Measurements from ENCODE around the gene TRMT44. TPM values are rescaled to one million over a fixed set of nuclear protein-coding genes. Genes with fewer than 3 reads are reported as not detected.
A peak's percentile ranks its signal among the peaks of the same experiment; 100 is the strongest.
"Not testable (repeated sequence)": the region's sequence is repeated elsewhere in the genome, so short reads cannot be mapped to it uniquely, and the experiment has no call there.

TRMT44 gene
- total and polyA plus RNA-seq, 12 donors: 4.5 to 10.2 (median 7.9) TPM

DNA sequence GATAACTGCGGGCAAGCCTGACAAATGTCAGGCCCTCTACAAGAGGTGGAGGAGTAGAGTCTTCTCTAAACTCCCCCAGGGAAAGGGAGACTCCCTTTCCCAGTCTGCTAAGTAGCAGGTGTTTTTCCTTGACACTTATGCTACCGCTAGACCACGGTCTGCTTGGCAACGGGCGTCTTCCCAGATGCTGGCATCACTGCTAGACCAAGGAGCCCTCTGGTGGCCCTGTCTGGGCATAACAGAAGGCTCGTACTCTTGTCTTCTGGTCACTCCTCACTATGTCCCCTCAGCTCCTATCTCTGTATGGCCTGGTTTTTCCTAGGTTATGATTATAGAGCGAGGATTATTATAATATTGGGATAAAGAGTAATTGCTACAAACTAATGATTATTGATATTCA, 33.7 kb upstream of the TRMT44 start:
- Histone ChIP-seq H3K36me3 (peaks cover 0 to 77% (median 4%) of the 10 kb centered on the region in 9 donors), H3K4me1 (peaks cover 8 to 57% (median 30%) of the 10 kb centered on the region in 9 donors)
- not testable (repeated sequence) for ATAC-seq, H3K27ac ChIP-seq, H3K4me3 ChIP-seq, DNase-seq, H3K9me3 ChIP-seq, H3K27me3 ChIP-seq
- intact Hi-C loops (cut with DNase I): loop anchor here in 4 of 10 donors (5.0 to 10.0 kb wide), 6 partner anchors 82 to 235 kb away; no protein-coding TSS in a partner anchor
- peak in 7 of 9 donors; percentile 53 to 59 (median 54) for TF ChIP-seq CTCF (IDR thresholded peaks at IDR 0.05)
- 66 to 67% methylated on average over 7 of the region's 7 CpGs for WGBS, 2 donors

GRCh38 chr4:8407316-8407715, 33.3 kb upstream of the TRMT44 start:
- no peak for DNase-seq
- WGBS, 2 donors: 97 to 98% methylated on average over 14 of the region's 14 CpGs
- intact Hi-C loops (cut with DNase I): loop anchor here in 4 of 10 donors (5.0 to 10.0 kb wide), 6 partner anchors 83 to 235 kb away; no protein-coding TSS in a partner anchor
- Histone ChIP-seq H3K4me3 (no peak overlapping the region), H3K27me3 (no peaks in the 10 kb centered on the region), H3K9me3 (peaks cover 0 to 3% (median 0%) of the 10 kb centered on the region in 11 donors), H3K36me3 (peaks cover 0 to 77% (median 4%) of the 10 kb centered on the region in 9 donors), H3K4me1 (peaks cover 3 to 53% (median 26%) of the 10 kb centered on the region in 9 donors), H3K27ac (no peak overlapping the region)
- peak in 1 of 9 donors; percentile 18 for TF ChIP-seq CTCF (IDR thresholded peaks at IDR 0.05)
- no peak for ATAC-seq

DNA sequence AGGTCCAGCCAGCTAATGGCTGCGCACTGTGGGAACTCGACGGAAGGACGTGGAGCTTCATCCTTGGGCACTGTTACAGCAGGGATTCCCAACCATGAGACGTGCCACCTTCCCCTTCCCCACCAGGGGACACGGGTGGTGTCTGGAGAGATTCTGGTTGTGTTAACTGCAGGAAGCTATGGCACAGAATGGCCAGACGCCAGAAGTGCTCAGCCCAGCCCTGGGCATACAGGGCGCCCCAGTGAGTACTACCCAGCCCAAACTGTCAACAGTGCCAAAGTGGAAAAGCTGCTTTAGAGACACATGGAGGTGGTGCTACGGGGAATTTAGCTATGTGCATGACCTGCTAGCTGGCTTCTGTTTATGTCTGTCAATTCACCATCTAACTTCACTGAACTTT, 32.8 kb upstream of the TRMT44 start:
- Histone ChIP-seq H3K4me1 (peaks cover 0 to 48% (median 21%) of the 10 kb centered on the region in 9 donors), H3K36me3 (peaks cover 0 to 79% (median 4%) of the 10 kb centered on the region in 9 donors), H3K9me3 (peaks cover 0 to 3% (median 0%) of the 10 kb centered on the region in 11 donors), H3K27me3 (no peaks in the 10 kb centered on the region), H3K27ac (no peak overlapping the region), H3K4me3 (no peak overlapping the region)
- TF ChIP-seq CTCF (IDR thresholded peaks at IDR 0.05): no peak
- 79 to 85% methylated on average over 9 of the region's 9 CpGs for WGBS, 2 donors
- DNase-seq (no peak), ATAC-seq (no peak)
- intact Hi-C loops (cut with DNase I): loop anchor here in 4 of 10 donors (5.0 to 10.0 kb wide), 6 partner anchors 83 to 235 kb away; no protein-coding TSS in a partner anchor

DNA sequence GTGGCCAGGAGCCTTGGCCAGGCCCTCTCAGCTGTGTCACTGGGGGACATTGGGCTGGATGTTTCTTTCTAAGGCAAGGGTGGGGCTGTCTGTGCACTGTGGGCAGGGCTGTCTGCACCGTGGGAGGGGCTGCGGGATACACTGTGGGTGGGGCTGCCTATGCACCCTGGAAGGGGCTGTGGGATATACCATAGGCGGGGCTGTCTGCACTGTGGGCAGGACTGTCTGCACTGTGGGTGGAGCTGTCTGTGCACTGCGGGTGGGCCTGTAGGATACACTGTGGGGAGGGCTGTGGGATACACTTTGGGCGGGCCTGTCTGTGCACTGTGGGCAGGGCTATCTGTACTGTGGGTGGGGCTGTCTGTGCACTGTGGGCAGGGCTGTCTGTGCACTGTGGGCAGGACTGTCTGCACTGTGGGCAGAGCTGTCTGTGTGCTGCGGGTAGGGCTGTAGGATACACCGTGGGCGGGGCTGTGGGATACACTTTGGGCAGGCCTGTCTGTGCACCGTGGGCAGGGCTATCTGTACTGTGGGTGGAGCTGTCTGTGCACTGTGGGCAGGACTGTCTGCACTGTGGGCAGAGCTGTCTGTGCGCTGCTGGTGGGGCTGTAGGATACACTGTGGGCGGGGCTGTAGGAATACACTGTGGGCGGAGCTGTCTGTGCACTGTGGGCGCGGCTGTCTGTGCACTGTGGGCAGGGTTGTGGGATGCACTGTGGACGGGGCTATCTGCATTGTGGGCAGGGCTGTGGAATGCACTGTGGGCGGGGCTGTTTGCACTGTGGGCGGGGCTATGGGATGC, 31.1 kb upstream of the TRMT44 start:
- peaks cover 0 to 80% (median 12%) of the 10 kb centered on the region in 9 donors for H3K36me3 ChIP-seq
- WGBS, 2 donors: 76 to 80% methylated on average over 17 of the region's 17 CpGs
- H3K27ac ChIP-seq: no peak overlapping the region
- peaks cover 0 to 3% (median 0%) of the 10 kb centered on the region in 11 donors for H3K9me3 ChIP-seq
- intact Hi-C loops (cut with DNase I): loop anchor here in 4 of 10 donors (5.0 to 10.0 kb wide), 6 partner anchors 85 to 237 kb away; no protein-coding TSS in a partner anchor
- H3K27me3 ChIP-seq: no peaks in the 10 kb centered on the region
- ATAC-seq (peak; percentile 46 to 80 (median 72)), DNase-seq (peak; percentile 47 to 62)
- peaks cover 0 to 38% (median 18%) of the 10 kb centered on the region in 9 donors for H3K4me1 ChIP-seq
- H3K4me3 ChIP-seq: no peak overlapping the region
- TF ChIP-seq CTCF (IDR thresholded peaks at IDR 0.05): no peak
